Measurements from ENCODE around the gene ASGR2. TPM values are rescaled to one million over a fixed set of nuclear protein-coding genes. Genes with fewer than 3 reads are reported as not detected.
A peak's percentile ranks its signal among the peaks of the same experiment; 100 is the strongest.

Gene ASGR2
- total and polyA plus RNA-seq, 2 of the 13 experiments (the other 11 are each of a cell fraction or from before 2014, with no cell fraction given) = 320 to 754 TPM

GRCh38 chr17:7114875-7115614 lies 423 bp upstream of the ASGR2 start (continued):
- TF ChIP-seq SYNCRIP (IDR thresholded peaks at IDR 0.05; ENCODE audit: insufficient read depth, low read depth, low read length) = no peak
- TF ChIP-seq ZNF792 (CRISPR knock-in tag; IDR thresholded peaks at IDR 0.05) = peak; percentile 25; the same call in 1 of the 2 replicates
- TF ChIP-seq IRX3 (CRISPR knock-in tag; IDR thresholded peaks at IDR 0.05; ENCODE audit: borderline replicate concordance, low read depth) = no peak
- TF ChIP-seq ZNF432 (CRISPR knock-in tag; IDR thresholded peaks at IDR 0.05; ENCODE audit: borderline replicate concordance) = no peak
- peak in 1 of 2 experiments; percentile 6; a peak in 1 of 4 replicates for TF ChIP-seq REST (IDR thresholded peaks at IDR 0.05; ENCODE audit: borderline replicate concordance in 1 of 2, low read depth in 1 of 2, low read length in 2 of 2)
- peak; percentile 86 for TF ChIP-seq PAXIP1 (CRISPR knock-in tag; conservative IDR thresholded peaks at IDR 0.05)
- no peak for TF ChIP-seq GZF1 (CRISPR knock-in tag; IDR thresholded peaks at IDR 0.05)
- TF ChIP-seq RXRB (CRISPR knock-in tag; IDR thresholded peaks at IDR 0.05; ENCODE audit: borderline replicate concordance) = peak; percentile 33; the same call in 1 of the 2 replicates
- TF ChIP-seq, protein P1, sequence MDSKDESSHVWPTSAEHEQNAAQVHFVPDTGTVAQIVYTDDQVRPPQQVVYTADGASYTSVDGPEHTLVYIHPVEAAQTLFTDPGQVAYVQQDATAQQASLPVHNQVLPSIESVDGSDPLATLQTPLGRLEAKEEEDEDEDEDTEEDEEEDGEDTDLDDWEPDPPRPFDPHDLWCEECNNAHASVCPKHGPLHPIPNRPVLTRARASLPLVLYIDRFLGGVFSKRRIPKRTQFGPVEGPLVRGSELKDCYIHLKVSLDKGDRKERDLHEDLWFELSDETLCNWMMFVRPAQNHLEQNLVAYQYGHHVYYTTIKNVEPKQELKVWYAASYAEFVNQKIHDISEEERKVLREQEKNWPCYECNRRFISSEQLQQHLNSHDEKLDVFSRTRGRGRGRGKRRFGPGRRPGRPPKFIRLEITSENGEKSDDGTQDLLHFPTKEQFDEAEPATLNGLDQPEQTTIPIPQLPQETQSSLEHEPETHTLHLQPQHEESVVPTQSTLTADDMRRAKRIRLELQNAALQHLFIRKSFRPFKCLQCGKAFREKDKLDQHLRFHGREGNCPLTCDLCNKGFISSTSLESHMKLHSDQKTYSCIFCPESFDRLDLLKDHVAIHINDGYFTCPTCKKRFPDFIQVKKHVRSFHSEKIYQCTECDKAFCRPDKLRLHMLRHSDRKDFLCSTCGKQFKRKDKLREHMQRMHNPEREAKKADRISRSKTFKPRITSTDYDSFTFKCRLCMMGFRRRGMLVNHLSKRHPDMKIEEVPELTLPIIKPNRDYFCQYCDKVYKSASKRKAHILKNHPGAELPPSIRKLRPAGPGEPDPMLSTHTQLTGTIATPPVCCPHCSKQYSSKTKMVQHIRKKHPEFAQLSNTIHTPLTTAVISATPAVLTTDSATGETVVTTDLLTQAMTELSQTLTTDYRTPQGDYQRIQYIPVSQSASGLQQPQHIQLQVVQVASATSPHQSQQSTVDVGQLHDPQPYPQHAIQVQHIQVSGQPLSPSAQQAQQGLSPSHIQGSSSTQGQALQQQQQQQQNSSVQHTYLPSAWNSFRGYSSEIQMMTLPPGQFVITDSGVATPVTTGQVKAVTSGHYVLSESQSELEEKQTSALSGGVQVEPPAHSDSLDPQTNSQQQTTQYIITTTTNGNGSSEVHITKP (CRISPR knock-in tag; IDR thresholded peaks at IDR 0.05; ENCODE audit: low read depth) = peak; percentile 89
- TF ChIP-seq NFE2L1 (CRISPR knock-in tag; IDR thresholded peaks at IDR 0.05; ENCODE audit: borderline replicate concordance) = no peak
- peak; percentile 6 for TF ChIP-seq TEAD3 (CRISPR knock-in tag; optimal IDR thresholded peaks at IDR 0.05; ENCODE audit: borderline replicate concordance)
- no peak for TF ChIP-seq TP53 (CRISPR knock-in tag; conservative IDR thresholded peaks at IDR 0.05)
- TF ChIP-seq ZNF354B (CRISPR knock-in tag; IDR thresholded peaks at IDR 0.05) = 0 out of 2 replicates have a peak, but pooled peaks have one; percentile 38
- TF ChIP-seq ZNF558 (CRISPR knock-in tag; IDR thresholded peaks at IDR 0.05; ENCODE audit: borderline replicate concordance) = peak; percentile 79; the same call in 1 of the 2 replicates
